Measurements from ENCODE around the gene ECE2.
A peak's percentile ranks its signal among the peaks of the same experiment; 100 is the strongest.

The ECE2 gene

DNA sequence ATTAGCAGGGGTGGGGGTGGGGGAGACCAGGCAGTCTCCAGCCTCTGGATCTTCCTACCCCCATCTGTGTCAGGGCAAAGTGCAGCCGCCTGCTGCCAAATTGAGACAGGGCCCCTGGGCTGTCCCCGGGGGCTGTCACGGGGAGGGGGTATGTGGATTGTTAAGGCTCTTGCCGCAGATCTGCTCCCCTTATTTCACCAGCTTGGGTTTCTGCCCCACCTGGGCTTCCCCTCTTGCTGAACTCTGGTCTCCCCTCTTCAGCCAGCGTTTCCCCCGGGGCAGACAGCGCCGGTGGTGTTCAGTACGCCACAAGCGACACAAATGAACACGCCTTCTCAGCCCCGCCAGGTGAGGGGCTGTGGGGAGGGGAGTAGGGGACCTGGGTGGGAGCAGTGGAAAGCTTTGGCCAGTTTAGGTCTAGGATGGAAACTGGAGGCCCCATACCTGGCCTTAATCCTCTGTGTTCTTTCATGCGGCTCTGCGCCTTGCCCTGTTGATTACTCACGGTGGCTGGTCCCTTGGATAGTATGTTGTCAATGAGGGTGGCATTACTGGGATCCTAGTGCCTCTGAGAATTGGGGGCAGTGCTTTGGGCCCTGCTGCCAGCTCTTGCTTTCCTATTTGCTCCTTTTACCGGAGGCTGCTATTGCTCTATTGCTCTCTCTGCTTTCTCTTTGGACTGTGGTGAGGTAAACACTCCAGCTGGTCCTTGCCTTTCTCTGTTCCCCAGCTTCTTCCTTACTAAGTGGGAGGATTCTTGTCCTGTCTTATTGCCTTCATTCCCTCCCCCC lies 40.2 kb downstream of the ECE2 start:
- DNase-seq: no peak

DNA sequence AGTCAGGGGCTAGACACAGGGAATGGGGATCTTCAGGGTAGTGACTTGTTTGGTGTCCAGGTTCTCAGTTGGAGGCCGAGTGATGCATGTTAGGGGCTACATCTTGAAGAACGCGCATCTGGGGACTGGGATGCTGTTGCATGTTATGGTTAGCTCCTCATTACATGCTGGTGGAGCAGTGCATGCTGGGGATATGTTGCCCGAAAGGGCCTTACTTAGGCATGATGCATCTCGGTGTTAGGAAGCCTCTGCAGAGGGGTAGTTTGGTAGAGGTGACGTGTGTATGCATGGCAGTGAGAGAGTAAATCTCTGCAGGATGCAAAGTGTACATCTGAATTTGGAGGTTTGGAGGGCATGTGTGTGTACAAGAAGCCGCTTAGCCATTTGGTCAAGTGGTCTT lies 41.0 kb downstream of the ECE2 start:
- DNase-seq: no peak

DNA sequence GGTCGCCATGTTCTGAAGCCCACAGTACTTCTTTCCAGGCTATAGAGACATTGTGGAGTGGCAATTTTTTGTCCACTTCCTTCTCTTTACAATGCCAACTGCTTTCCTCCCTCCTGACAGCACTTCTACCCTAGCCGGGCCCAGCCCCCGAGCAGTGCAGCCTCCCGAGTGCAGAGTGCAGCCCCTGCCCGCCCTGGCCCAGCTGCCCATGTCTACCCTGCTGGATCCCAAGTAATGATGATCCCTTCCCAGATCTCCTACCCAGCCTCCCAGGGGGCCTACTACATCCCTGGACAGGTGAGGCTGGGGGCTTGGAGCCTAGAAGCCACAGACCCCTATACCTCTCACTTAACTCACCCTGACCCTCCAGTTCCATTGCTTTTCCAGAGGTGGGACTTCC lies 41.4 kb downstream of the ECE2 start:
- no peak for DNase-seq

DNA sequence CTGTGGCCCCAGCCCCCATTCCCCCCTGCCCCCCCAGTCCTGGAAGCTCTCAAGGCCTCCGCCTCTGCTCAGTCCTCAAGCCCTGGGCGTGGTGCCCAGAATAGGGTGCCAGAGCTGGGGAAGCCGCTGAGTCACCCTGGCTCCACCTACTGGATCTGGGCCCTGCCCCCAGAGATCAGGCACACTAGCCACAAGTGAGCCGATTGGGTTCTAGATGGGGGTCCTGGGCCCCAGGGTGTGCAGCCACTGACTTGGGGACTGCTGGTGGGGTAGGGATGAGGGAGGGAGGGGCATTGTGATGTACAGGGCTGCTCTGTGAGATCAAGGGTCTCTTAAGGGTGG lies 44.3 kb downstream of the ECE2 start:
- no peak for DNase-seq

DNA sequence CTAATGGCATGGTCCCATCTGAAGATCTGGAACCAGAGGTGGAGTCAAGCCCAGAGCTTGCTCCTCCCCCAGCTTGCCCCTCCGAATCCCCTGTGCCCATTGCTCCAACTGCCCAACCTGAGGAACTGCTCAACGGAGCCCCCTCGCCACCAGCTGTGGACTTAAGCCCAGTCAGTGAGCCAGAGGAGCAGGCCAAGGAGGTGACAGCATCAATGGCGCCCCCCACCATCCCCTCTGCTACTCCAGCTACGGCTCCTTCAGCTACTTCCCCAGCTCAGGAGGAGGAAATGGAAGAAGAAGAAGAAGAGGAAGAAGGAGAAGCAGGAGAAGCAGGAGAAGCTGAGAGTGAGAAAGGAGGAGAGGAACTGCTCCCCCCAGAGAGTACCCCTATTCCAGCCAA lies 45.8 kb downstream of the ECE2 start:
- DNase-seq: no peak

DNA sequence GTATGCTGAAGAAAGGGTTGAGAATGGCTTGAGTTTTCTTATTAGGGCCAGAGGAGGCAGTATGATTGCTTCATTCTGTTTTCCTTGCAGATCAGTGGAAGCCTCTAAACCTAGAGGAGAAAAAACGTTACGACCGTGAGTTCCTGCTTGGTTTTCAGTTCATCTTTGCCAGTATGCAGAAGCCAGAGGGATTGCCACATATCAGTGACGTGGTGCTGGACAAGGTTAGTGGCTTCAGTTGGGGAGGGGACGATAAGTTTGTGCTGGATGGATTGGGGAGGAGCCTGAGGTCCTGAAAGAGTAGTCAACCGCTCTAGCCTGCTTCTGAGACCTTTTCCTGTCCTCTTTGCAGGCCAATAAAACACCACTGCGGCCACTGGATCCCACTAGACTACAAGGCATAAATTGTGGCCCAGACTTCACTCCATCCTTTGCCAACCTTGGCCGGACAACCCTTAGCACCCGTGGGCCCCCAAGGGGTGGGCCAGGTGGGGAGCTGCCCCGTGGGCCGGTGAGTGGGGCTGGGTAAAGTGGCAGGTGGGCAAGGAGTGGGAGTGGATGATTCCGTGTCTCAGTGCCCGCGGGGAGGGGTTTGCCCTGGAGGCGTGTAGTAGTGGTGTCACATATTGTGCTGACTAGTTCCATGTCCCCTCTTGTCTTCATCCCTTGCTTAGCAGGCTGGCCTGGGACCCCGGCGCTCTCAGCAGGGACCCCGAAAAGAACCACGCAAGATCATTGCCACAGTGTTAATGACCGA lies 47.1 kb downstream of the ECE2 start:
- DNase-seq: no peak

DNA sequence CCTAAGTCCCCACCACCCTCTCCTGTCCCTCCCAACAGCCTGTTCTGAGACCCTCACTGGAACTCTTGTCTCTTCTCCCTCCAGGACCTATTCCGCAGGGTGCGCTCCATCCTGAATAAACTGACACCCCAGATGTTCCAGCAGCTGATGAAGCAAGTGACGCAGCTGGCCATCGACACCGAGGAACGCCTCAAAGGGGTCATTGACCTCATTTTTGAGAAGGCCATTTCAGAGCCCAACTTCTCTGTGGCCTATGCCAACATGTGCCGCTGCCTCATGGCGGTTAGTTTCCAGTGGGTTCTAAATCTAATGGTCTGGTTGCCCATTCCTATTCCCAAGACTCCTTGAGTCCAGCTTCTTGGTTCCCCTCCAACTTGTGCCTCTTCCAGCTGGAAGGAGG lies 47.9 kb downstream of the ECE2 start:
- DNase-seq: no peak

DNA sequence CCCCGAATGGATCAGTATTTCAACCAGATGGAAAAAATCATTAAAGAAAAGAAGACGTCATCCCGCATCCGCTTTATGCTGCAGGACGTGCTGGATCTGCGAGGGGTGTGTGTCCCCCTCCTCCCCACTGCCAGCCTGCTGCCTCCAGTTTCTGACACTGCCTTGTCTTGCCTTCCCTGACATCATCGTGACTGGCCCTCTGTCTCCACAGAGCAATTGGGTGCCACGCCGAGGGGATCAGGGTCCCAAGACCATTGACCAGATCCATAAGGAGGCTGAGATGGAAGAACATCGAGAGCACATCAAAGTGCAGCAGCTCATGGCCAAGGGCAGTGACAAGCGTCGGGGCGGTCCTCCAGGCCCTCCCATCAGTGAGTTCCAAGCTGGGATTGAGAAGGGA lies 49.4 kb downstream of the ECE2 start:
- no peak for DNase-seq

DNA sequence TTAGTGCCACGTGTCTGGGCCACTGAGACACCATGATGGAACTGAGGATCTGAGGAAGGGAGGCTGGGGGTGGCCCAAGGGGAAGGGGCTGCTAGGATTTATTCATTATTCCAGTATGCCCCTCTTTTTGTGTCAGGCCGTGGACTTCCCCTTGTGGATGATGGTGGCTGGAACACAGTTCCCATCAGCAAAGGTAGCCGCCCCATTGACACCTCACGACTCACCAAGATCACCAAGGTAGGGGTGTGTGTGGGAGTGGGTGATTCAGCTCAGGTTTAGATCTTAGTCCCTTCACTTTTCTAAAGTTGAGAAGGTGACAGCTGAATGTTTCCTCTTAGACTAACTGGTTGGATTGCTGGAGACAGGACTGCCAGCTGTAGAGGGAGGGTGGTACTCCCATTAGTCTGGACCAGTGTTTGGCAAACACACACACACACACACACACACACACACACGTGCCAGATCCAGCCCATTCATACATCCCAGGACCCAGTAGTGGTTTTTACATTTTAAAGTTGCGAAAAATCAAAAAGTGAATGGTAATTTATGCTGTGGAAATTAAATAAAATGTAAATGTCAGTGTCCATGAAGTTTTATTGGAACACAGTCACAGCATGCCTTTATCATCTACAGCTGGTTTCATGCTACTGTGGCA lies 50.0 kb downstream of the ECE2 start:
- DNase-seq: no peak

DNA sequence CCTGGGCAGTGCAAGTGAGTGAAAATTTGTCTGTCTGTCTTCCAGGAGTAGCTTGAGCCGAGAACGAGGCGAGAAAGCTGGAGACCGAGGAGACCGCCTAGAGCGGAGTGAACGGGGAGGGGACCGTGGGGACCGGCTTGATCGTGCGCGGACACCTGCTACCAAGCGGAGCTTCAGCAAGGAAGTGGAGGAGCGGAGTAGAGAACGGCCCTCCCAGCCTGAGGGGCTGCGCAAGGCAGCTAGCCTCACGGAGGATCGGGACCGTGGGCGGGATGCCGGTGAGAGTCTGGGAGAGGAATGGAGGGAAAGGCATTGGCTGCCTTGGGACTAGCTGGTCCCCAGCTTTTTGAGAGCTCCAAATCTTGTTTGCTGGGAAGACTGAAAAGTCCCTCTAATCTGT lies 51.3 kb downstream of the ECE2 start:
- no peak for DNase-seq

DNA sequence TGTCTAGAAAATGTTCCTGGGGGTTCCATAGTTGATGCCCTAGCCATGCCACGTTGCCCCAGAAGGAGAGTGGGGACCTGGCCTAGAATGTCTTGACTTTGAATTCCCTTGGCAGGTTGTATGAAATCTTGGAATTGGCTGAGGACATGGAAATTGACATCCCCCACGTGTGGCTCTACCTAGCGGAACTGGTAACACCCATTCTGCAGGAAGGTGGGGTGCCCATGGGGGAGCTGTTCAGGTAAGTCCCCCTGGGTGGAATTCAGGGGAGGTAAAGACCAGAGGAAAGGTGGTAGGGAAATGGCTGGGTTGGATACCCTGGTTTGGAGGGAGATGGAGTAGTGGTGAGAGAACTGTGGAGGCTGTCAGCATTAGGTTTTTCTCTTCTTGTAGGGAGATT lies 52.7 kb downstream of the ECE2 start:
- no peak for DNase-seq

DNA sequence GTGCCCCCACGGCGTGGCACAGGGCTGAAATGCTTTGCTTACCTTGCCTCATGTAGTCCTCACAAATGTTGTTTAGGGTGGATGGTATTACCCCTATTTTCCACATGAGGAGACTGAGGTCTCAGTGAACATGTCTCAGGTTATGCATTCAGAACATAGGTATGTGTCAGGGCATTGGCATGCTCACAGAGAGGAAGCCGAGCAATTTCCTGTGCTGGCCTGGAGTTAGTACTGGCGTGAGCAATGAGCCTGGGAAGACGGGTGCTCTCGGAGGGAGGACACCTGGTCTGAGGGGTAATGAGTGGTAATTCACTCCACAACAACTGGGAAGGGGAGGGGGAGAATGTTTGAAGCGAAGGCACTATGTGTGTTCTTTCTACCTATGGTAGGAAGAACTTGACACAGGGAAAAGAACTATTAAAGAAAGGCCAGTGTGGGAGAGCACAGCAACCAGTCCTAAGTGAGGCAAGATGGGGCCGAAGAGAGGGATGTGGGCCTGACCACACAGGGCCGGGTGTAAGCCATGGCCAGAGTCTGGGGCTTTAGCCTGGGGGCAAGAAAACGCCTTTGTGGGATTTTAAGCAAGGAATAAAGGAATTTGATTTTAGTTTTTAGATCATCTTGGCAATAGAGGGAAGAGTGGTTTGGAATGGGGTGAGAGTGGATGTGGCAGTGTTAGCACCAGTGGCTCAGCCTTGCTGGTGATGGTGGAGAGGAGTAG lies 56.7 kb downstream of the ECE2 start:
- DNase-seq: no peak

DNA sequence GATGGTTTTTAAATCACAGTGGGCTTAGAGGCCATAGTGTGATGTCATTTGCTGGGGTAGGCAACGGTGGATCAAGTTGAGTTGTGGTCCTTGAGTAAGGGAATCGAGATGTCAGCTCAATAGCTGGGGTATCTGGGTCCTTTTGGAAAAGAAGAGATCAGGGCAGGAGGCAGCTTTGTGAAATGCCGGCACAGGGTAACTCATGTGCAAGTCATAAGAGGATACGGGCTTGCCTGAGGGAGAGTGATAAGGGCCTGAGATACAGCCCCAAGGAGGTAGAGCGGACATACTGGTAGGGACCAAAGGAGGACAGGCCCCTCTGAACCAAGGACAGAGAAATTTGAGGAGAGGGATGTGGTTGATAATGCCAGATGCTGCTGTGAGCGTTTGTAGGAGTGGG lies 57.4 kb downstream of the ECE2 start:
- no peak for DNase-seq

DNA sequence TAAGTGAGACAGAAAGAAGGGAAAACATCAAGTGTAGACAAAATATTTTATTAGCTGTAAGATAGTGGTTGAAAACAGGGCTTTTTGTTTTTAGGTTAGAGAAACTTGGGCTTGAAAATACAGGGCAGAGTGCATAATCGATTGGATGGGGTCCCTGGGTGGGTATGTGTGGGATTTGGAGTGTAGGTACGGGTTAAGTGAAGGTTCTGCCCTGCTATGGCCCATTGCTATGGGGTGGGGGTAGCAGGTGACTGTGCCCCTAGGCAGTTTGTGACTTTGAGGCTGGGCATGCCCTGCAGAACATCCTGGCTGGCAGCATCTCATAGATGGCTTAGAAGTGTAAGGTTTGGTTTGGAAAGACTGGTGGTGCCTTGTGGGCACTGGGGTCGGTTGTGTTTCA lies 57.9 kb downstream of the ECE2 start:
- DNase-seq: no peak

DNA sequence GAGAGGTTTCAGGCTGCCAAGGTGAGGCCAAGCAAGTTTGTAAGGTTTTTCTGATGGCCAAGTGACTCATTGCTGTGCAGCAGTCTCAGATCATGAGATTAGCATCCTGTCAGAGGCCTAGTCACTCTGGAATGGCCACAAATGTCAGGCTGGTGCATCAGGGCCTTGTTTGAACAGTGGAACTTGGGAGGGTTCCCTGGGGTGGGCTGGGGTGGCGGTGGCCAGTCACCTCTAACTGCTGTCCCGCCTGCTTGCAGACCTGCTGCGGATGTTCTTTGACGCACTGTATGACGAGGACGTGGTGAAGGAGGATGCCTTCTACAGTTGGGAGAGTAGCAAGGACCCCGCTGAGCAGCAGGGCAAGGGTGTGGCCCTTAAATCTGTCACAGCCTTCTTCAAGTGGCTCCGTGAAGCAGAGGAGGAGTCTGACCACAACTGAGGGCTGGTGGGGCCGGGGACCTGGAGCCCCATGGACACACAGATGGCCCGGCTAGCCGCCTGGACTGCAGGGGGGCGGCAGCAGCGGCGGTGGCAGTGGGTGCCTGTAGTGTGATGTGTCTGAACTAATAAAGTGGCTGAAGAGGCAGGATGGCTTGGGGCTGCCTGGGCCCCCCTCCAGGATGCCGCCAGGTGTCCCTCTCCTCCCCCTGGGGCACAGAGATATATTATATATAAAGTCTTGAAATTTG lies 58.8 kb downstream of the ECE2 start:
- DNase-seq: no peak

DNA sequence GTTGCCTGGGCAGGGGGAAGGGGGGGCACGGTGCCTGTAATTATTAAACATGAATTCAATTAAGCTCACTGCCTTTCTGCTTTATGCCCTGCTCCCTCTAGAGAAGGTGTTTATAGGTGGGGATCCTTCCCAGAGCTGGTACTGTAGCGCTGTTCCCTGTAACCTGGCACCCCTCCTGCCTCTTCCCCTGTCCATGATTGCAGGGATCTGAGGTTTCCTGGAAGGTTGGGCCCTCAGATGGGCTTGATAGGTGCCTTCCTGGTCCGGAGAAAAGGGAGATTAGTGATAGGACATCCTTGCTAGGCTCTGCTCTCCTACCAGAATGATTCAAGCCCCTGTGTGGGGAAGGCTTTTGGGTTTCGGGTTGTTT lies 59.5 kb downstream of the ECE2 start:
- DNase-seq: no peak

DNA sequence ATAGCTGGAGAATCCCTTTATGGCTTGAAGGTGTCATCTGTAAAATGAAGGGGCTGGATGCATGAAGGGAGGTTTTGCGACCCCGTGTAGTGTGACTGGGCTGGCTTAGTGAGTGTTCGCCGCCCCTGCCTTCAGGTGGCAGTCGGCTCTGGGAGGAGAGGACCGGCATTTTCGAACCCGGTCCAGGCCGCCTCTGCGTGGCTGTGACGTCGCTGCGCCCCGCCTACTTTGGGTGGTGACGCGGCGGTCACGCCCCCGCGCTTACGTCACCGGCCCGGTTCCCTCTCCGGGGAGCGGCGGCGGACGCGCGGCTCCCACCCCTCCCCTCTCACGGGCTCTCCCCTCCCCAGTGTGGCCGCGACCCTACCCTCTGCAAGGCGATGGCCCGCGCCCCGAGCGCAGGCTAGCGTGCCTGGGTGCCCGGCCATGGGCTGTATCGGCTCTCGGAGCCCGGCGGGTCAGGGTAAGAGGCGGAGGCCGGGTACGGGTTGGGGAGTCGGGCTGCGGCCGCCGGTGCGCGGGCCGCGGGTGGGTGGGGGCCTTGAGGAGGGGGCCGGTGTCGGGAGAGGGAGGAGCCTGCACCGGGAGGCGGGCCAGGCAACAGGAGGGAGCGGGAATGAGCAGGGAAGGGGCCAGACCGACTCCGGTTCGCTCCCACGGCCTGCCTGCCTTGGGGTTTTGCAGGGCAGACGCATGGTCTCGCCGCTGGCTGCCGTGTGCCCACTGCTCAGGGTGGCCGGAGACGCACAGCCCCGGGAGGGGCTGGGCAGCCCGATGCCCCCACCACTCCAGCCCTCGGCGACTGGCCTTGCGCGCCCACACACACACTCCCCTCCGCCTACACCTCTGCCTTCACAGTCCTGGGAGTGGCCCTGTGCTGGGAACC lies 60.1 kb downstream of the ECE2 start:
- peak; percentile 23 for DNase-seq

DNA sequence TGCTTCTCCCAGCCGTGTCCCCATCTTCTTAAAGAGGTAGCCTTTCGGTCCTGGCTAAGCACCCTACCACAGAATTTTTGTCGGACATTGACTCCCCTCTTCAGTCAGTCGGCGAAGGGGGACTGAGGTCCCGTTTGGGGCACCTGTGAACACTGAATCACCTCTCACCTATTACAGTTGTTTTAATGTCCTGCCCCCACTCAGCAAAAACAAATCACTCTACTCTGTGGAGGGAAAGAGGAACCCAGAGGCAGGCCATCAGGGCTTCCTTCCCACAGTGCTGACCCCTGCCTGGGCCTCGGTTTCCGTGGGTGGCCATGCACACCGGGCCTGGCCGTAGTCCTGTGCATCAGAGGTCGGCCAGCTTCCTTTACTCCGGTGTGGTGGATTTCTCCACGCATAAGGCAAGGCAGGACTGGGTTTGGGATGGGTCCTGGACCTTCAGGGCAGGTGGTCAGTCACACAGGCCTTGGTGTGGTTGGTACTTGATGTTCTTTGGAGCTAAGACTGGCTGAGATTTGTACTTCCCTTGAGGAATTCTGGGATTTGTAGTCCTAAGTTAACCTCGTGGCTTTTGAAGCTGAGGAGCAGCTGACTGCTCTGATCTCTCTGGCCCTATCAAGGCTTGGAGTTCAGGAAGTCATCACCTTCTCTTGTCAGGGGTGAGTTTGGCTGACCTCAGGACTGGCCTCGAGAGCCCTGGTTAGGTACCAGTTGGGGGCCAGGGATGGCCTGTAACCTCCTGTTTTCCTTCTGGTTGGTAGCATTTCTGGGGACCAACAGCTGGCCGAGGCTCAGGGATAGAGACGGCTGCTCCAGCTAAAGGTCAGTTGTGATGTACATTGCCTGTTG lies 61.0 kb downstream of the ECE2 start:
- no peak for DNase-seq

DNA sequence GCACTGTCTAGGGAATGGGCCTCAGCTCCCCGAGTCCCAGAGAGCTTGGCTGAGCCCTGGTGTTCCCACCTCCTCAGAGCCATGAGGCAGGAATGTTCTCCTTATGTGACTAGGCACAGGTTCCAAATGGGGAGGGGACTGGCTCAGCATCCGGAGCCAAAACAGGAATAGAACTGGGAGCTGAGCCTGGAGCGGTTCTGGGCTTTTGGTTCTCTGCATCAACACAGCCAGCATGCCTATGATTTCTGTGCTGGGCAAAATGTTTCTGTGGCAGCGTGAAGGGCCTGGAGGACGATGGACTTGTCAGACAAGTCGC lies 61.5 kb downstream of the ECE2 start, which contains the start of gene FAM131A:
Gene FAM131A, plus strand, starts transcription at position 202 of the 316 bp plus-strand sequence. Its CDS starts 31 bp downstream, at position 233.
- no peak for DNase-seq

DNA sequence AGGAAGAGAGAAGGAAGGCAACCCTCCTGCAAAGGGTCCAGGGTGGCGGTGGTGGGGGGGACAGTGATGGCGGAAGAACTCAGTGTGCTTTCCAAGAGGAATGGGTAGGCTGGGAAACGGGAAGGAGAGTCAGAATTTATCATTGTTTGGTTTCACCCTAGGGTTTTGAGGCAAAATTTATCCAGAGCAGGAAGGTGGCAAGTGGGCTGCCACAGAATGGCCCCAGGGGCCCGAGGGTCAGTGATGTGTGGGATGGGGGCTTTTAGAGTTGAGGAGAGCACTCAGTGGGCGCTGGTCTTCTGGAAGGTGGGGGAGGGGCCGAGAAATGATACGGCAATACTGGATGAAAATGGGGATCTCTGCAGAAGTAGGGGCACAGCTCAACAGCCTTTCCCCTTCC lies 62.2 kb downstream of the ECE2 start:
- no peak for DNase-seq

DNA sequence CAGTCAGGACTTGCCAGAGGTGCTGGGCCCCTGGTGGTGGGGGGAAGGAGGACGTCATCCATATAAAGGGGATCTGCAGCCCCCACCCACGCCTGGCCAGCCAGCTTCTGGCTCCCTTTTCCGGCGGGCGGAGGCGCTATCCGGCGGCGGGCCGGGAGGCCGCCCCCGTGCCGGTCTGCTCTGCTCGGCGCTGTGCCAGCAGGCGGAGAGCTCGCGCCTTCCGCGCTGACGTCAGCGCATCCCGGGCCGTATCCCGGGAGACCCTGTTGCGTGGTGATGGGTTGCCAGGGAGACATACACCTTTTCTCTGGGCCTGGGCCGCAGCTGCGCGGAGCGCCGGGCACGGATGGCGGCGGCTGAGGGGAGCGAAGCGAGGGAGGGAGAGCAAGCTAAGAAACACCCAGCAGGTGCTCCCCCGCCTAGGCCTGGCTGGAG lies 62.7 kb downstream of the ECE2 start:
- DNase-seq: peak; percentile 81
